NCI-H1436 treated with DMSO at 0.1 percent for 48 hours (cell line): ENCODE data around the gene ITGB4.

Experiments used
- DNase-seq: peaks from one replicate; lab custom pipeline; 2025; lab: John Stamatoyannopoulos, UW

The ITGB4 gene

GRCh38 chr17:75791254-75791653 lies 70.0 kb downstream of the ITGB4 start:
- DNase-seq = no peak

- no peak for DNase-seq
Observed at GRCh38 chr17:75793460-75793859, 72.2 kb downstream of the ITGB4 start.

- DNase-seq = no peak
Observed at GRCh38 chr17:75795820-75796607, 74.8 kb downstream of the ITGB4 start.

GRCh38 chr17:75799402-75799801 lies 78.1 kb downstream of the ITGB4 start:
- no peak for DNase-seq

- no peak for DNase-seq
Observed at GRCh38 chr17:75803883-75804282, 82.6 kb downstream of the ITGB4 start.

- DNase-seq = no peak
Observed at GRCh38 chr17:75806822-75807500, 85.7 kb downstream of the ITGB4 start.
